CD4-positive, alpha-beta memory T cell (primary cell): ENCODE results near the gene TINAGL1. TPM values are rescaled to one million over a fixed set of nuclear protein-coding genes. Genes with fewer than 3 reads are reported as not detected.
A peak's percentile ranks its signal among the peaks of the same experiment; 100 is the strongest.
"Not testable (repeated sequence)": the region's sequence is repeated elsewhere in the genome, so short reads cannot be mapped to it uniquely, and the experiment has no call there.

Source experiments
- CTCF ChIA-PET: fragments of 350-600 bp; sonication (Branson Sonifier 250); formaldehyde crosslinking; loops from one replicate; lab custom pipeline; 2021; ENCODE audit warnings: inconsistent platforms; ENCODE audit not compliant: partially characterized antibody; lab: Charles Lee
- POLR2A ChIA-PET: fragments of 350-600 bp; sonication (Branson Sonifier 250); formaldehyde crosslinking; loops from one replicate; lab custom pipeline; 2021; ENCODE audit not compliant: partially characterized antibody; lab: Charles Lee
- DNase-seq, 5 donors: peaks; one replicate each; pipeline versions ENCODE4 v3.0.0 to v3.0.0-alpha.2; 2020 to 2022; ENCODE audit warnings: mixed read lengths in 1 of 5
- H3K27ac ChIP-seq: one replicate; pipeline ENCODE4 v1.7.0; 2013; ENCODE audit warnings: low read depth, low read length
- H3K27me3 ChIP-seq: 2 replicates; pipeline ENCODE4 v1.7.0; 2013; ENCODE audit warnings: mild to moderate bottlenecking, low read length, moderate library complexity; ENCODE audit not compliant: insufficient read depth
- H3K36me3 ChIP-seq: 2 replicates; pipeline ENCODE4 v1.7.0; 2013; ENCODE audit warnings: mild to moderate bottlenecking, low read length, moderate library complexity; ENCODE audit not compliant: insufficient read depth
- H3K4me1 ChIP-seq: 2 replicates; pipeline ENCODE4 v1.7.0; 2013; ENCODE audit warnings: mild to moderate bottlenecking, low read length, moderate library complexity; ENCODE audit not compliant: insufficient read depth
- H3K4me3 ChIP-seq, 2 donors: one replicate each; pipeline ENCODE4 v1.7.0; 2013; ENCODE audit warnings: low read length in 2 of 2, mild to moderate bottlenecking in 1 of 2
- H3K9me3 ChIP-seq, 2 donors: one replicate each; pipeline ENCODE4 v1.7.0; 2013; ENCODE audit warnings: low read length in 2 of 2, control low read depth in 1 of 2; ENCODE audit not compliant: control insufficient read depth in 1 of 2
- H3K27ac Mint-ChIP-seq, 7 donors: one replicate each; pipeline ENCODE4 v1.8.0; 2020 to 2021; ENCODE audit warnings: mixed read lengths in 7 of 7, mild to moderate bottlenecking in 6 of 7, inconsistent platforms in 3 of 7, moderate library complexity in 3 of 7
- H3K27me3 Mint-ChIP-seq, 2 donors: one replicate each; pipeline ENCODE4 v1.8.0; 2020 to 2021; ENCODE audit warnings: mixed read lengths in 2 of 2
- H3K36me3 Mint-ChIP-seq, 2 donors: one replicate each; pipeline ENCODE4 v1.8.0; 2020 to 2021; ENCODE audit warnings: mixed read lengths in 2 of 2, inconsistent platforms in 1 of 2, mild to moderate bottlenecking in 1 of 2
- H3K4me1 Mint-ChIP-seq, 4 donors: one replicate each; pipeline ENCODE4 v1.8.0; 2020 to 2021; ENCODE audit warnings: mixed read lengths in 4 of 4, mild to moderate bottlenecking in 1 of 4
- H3K4me3 Mint-ChIP-seq, 8 donors: one replicate each; pipeline ENCODE4 v1.8.0; 2020 to 2021; ENCODE audit warnings: mixed read lengths in 8 of 8, mild to moderate bottlenecking in 7 of 8, moderate library complexity in 6 of 8, inconsistent platforms in 3 of 8
- H3K9me3 Mint-ChIP-seq, 8 donors: one replicate each; pipeline ENCODE4 v1.8.0; 2020 to 2021; ENCODE audit warnings: mixed read lengths in 8 of 8, mild to moderate bottlenecking in 5 of 8, inconsistent platforms in 3 of 8, moderate library complexity in 1 of 8
- intact Hi-C: fragments of 100-400 bp; cut with micrococcal nuclease; formaldehyde crosslinking; loops from one replicate; pipeline ENCODE4 v1.15.1; 2023
- polyA plus RNA-seq, 2 donors: library from polyadenylated mRNA; unstranded; fragments of 300-500 nt; fragmentation: Illumina TruSeq; gene quantifications; one replicate each; pipeline ENCODE4 v1.2.3, GENCODE V29; 2021
- total RNA-seq, 2 experiments: library from RNA; stranded (reverse); gene quantifications; one replicate each; pipeline ENCODE4 v1.2.3, GENCODE V29; 2021

The TINAGL1 gene
- total and polyA plus RNA-seq, 4 experiments from 2014 or later, result not detected

DNA sequence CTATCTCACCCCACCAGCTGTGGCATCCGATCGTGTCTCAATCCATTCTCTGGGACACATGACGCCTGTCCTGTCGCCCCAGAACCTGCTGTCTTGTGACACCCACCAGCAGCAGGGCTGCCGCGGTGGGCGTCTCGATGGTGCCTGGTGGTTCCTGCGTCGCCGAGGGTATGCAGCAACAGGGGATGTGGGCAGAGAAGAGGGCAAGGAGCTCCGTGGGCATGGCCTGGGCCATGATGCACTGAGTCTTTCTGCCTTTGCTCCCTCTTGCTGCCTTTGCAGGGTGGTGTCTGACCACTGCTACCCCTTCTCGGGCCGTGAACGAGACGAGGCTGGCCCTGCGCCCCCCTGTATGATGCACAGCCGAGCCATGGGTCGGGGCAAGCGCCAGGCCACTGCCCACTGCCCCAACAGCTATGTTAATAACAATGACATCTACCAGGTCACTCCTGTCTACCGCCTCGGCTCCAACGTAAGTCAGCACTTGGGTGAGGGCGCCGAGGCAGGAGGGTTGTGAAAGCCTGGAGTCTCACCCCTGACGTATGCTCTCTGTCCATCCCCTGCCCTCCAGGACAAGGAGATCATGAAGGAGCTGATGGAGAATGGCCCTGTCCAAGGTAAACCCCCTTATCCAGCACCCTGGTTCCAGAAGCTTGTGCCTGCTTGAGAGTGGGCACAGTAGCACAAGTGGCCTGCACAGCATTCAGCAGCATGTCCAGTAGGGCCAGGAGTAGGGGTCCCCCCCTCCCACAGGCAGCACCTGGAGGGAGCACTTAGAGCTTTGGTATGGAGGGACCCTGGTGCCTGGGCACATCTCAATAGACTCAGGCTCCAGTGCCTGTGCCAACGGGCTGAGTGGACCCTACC, 8.8 kb downstream of the TINAGL1 start:
- peaks cover 11 to 16% of the 10 kb centered on the region in 2 donors for H3K27me3 Mint-ChIP-seq
- ChIA-PET POLR2A (no interaction called here), CTCF (no interaction called here)
- Histone ChIP-seq H3K27me3 (no peaks in the 10 kb centered on the region), H3K36me3 (no peaks in the 10 kb centered on the region), H3K4me1 (no peaks in the 10 kb centered on the region), H3K27ac (no peak overlapping the region), H3K9me3 (no peaks in the 10 kb centered on the region), H3K4me3 (no peak overlapping the region)
- no peaks in the 10 kb centered on the region for H3K36me3 Mint-ChIP-seq
- intact Hi-C loops, result no loop called here
- no peak for DNase-seq
- H3K9me3 Mint-ChIP-seq, result no peaks in the 10 kb centered on the region
- no peak overlapping the region for H3K27ac Mint-ChIP-seq
- peaks cover 0 to 4% (median 0%) of the 10 kb centered on the region in 4 donors for H3K4me1 Mint-ChIP-seq
- H3K4me3 Mint-ChIP-seq, result no peak overlapping the region

DNA sequence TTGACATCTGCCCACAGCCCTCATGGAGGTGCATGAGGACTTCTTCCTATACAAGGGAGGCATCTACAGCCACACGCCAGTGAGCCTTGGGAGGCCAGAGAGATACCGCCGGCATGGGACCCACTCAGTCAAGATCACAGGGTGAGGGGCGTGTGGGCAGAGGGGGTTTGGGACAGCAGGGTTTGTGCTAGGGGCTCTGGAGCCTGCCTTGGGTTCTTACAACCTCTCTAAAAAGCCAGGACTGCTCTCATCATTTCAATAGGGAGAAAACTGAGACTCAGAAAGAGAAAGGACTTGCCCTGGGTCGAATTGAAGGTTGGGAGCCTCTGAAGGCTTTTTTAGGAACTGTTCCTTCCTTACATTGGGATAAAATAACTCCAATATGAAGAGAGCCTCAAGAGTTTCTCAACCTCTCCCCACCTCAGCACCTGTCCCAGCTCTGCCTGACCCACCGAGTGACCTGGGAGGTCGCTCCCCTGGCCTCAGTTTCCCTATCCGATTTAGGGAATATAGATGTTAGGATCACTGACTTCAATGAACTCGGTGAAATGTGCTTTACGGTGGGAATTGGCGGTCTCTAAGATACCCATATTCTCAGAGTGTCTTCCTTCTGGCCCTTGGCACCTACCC, 9.5 kb downstream of the TINAGL1 start:
- POLR2A ChIA-PET, result no interaction called here
- Histone ChIP-seq H3K36me3 (no peaks in the 10 kb centered on the region), H3K27ac (no peak overlapping the region), H3K9me3 (no peaks in the 10 kb centered on the region), H3K4me3 (no peak overlapping the region), H3K4me1 (no peaks in the 10 kb centered on the region), H3K27me3 (no peaks in the 10 kb centered on the region)
- H3K36me3 Mint-ChIP-seq, result no peaks in the 10 kb centered on the region
- intact Hi-C loops, result no loop called here
- peaks cover 11 to 17% of the 10 kb centered on the region in 2 donors for H3K27me3 Mint-ChIP-seq
- H3K9me3 Mint-ChIP-seq, result no peaks in the 10 kb centered on the region
- H3K4me1 Mint-ChIP-seq, result peaks cover 0 to 4% (median 0%) of the 10 kb centered on the region in 4 donors
- no peak overlapping the region for H3K4me3 Mint-ChIP-seq
- DNase-seq, result no peak
- CTCF ChIA-PET, result no interaction called here
- no peak overlapping the region for H3K27ac Mint-ChIP-seq

DNA sequence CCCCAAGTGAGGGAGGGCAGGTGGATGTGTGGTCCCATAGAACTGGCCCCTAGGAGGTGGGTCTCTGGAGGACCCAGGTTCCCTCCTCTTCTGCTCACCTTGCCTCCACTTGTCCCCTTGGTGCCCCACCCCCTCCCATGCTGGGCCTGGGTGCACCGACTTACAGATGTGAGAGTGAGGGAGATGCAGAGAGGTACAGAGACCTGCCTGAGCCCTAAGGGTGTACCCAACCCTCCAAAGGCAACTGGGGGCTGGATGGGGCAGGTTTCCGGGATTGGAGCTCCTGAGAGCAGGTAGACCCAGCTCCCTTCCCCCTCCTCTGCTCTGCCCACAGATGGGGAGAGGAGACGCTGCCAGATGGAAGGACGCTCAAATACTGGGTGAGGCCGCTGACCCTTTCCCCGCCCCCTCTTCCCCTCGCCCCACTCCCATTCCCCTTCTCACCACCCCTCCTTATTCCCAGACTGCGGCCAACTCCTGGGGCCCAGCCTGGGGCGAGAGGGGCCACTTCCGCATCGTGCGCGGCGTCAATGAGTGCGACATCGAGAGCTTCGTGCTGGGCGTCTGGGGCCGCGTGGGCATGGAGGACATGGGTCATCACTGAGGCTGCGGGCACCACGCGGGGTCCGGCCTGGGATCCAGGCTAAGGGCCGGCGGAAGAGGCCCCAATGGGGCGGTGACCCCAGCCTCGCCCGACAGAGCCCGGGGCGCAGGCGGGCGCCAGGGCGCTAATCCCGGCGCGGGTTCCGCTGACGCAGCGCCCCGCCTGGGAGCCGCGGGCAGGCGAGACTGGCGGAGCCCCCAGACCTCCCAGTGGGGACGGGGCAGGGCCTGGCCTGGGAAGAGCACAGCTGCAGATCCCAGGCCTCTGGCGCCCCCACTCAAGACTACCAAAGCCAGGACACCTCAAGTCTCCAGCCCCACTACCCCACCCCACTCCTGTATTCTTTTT, 10.3 kb downstream of the TINAGL1 start:
- Histone ChIP-seq H3K27ac (no peak overlapping the region), H3K4me1 (no peaks in the 10 kb centered on the region), H3K27me3 (no peaks in the 10 kb centered on the region), H3K9me3 (no peaks in the 10 kb centered on the region), H3K36me3 (no peaks in the 10 kb centered on the region), H3K4me3 (no peak overlapping the region)
- CTCF ChIA-PET, result no interaction called here
- intact Hi-C loops, result no loop called here
- Mint-ChIP-seq H3K4me3 (no peak overlapping the region), H3K27ac (no peak overlapping the region), H3K36me3 (no peaks in the 10 kb centered on the region), H3K4me1 (peaks cover 0 to 4% (median 0%) of the 10 kb centered on the region in 4 donors), H3K27me3 (peaks cover 17 to 22% of the 10 kb centered on the region in 2 donors), H3K9me3 (no peaks in the 10 kb centered on the region)
- POLR2A ChIA-PET, result no interaction called here
- DNase-seq, result no peak

DNA sequence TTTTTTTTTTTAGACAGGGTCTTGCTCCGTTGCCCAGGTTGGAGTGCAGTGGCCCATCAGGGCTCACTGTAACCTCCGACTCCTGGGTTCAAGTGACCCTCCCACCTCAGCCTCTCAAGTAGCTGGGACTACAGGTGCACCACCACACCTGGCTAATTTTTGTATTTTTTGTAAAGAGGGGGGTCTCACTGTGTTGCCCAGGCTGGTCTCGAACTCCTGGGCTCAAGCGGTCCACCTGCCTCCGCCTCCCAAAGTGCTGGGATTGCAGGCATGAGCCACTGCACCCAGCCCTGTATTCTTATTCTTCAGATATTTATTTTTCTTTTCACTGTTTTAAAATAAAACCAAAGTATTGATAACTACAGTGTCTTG, 11.0 kb downstream of the TINAGL1 start:
- H3K36me3 ChIP-seq, CTCF ChIA-PET, H3K27me3 ChIP-seq, H3K9me3 Mint-ChIP-seq, H3K4me1 Mint-ChIP-seq, H3K4me3 ChIP-seq, H3K27ac Mint-ChIP-seq, POLR2A ChIA-PET, H3K36me3 Mint-ChIP-seq, H3K27ac ChIP-seq, DNase-seq, H3K4me3 Mint-ChIP-seq, H3K9me3 ChIP-seq, H3K4me1 ChIP-seq, intact Hi-C loops: not testable (repeated sequence)
- H3K27me3 Mint-ChIP-seq, result peaks cover 19 to 22% of the 10 kb centered on the region in 2 donors

DNA sequence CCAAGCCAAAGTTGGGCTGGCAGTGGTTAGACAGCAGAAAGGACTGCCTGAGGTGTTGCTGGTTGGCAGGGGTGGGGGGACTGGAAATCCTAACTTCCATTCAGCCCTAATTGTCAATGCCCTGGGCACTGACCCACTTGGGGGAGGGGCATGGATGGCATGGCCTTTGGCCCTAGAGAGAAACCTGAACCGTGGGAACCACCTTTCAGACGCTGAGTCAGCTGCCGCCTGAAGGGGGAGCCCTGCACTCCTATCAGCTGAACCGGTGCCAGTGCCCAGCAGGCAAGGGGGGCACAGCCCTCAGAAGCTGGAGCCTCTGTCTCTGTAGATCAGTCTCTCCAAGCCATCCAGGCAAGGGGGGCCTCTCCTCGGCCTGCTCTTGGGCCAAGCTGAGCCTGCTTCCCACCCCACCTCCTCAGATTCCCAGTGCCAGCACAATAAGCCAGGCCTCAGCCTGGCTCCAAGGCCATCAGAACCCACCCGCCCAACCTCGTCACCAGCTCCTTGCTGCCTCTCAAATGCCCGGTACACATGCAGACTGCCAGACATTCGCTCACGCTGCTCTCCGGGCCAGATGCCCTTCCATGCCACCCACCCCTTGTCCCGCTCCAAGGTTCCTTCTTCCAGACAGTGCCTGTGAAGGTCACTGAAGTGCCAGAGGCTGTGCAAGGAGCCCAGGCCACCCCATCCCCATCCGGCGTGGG, 11.6 kb downstream of the TINAGL1 start:
- ChIA-PET POLR2A (no interaction called here), CTCF (interaction anchor here (0.7 kb wide), 1 partner anchor 13 kb away, joined by 3 read pairs; no protein-coding TSS in a partner anchor)
- Histone ChIP-seq H3K27ac (no peak overlapping the region), H3K27me3 (no peaks in the 10 kb centered on the region), H3K4me3 (no peak overlapping the region), H3K36me3 (no peaks in the 10 kb centered on the region), H3K4me1 (no peaks in the 10 kb centered on the region), H3K9me3 (no peaks in the 10 kb centered on the region)
- Mint-ChIP-seq H3K36me3 (no peaks in the 10 kb centered on the region), H3K27ac (peak overlapping the region in 1 of 7 donors; percentile 13), H3K4me3 (no peak overlapping the region), H3K9me3 (no peaks in the 10 kb centered on the region), H3K27me3 (peaks cover 19 to 22% of the 10 kb centered on the region in 2 donors), H3K4me1 (peaks cover 0 to 4% (median 0%) of the 10 kb centered on the region in 4 donors)
- peak in 3 of 5 donors; percentile 11 to 12 (median 12) for DNase-seq
- intact Hi-C loops, result no loop called here

DNA sequence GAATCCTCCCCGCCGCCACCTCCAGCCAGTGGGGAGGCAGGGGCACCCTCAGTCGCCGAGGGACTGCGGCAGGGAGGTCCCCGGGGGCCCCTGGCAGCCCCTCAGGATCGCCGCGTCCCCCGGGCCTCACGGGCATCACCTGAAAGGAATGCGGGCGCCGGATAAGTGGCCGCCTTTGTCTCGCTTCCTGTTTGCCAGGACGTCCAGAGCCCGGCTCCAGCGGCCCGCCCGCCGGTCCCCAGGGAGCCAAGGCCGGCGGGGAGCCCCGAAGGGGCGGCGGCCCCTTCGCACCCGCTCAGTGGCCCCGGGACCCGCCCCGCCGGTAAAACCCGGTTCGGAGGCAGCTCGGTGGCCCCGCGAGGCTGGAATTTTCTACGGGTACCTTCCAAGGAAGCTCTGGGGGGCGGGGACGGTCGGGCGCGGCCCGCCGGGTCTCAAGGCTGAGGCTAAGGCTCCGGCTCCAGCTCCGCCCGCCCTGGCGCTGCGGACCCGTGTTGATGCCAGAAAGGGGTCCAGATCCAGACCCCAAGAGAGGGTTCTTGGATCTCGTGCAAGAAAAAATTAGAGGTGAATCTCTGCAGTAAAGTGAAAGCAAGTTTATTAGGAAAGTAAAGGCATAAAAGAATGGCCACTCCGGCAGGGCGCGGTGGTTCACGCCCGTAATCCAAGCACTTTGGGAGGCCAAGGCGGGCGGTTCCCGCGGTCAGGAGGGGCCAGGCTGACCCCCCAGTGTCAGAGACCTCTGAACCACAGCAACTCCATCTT, 12.6 kb downstream of the TINAGL1 start:
- H3K4me3 ChIP-seq, result no peak overlapping the region
- intact Hi-C loops, result no loop called here
- DNase-seq, result no peak
- peaks cover 0 to 4% (median 0%) of the 10 kb centered on the region in 4 donors for H3K4me1 Mint-ChIP-seq
- H3K27me3 ChIP-seq, result no peaks in the 10 kb centered on the region
- H3K36me3 ChIP-seq, result no peaks in the 10 kb centered on the region
- no peaks in the 10 kb centered on the region for H3K36me3 Mint-ChIP-seq
- H3K4me1 ChIP-seq, result no peaks in the 10 kb centered on the region
- CTCF ChIA-PET, result no interaction called here
- peaks cover 21 to 22% of the 10 kb centered on the region in 2 donors for H3K27me3 Mint-ChIP-seq
- no peak overlapping the region for H3K27ac Mint-ChIP-seq
- H3K27ac ChIP-seq, result no peak overlapping the region
- no peaks in the 10 kb centered on the region for H3K9me3 Mint-ChIP-seq
- H3K9me3 ChIP-seq, result no peaks in the 10 kb centered on the region
- POLR2A ChIA-PET, result no interaction called here
- peak overlapping the region in 2 of 8 donors; percentile 4 to 15 for H3K4me3 Mint-ChIP-seq
